SK-N-SH (cell line): ENCODE measurements around the gene HAUS2. TPM values are rescaled to one million over a fixed set of nuclear protein-coding genes. Genes with fewer than 3 reads are reported as not detected.

Experiments
- CTCF ChIA-PET: fragments of 300-600, 350-600 bp; formaldehyde crosslinking; extraction: SDS; loops from one replicate; lab custom pipeline; 2021; lab: Yijun Ruan, JAX
- POLR2A ChIA-PET: fragments of 350-600 bp; sonication (Branson Sonifier 250); formaldehyde crosslinking; extraction: SDS; loops from one replicate; lab custom pipeline; 2020; ENCODE audit warnings: antibody characterized with exemption, inconsistent platforms; lab: Yijun Ruan, JAX
- DNase-seq: peaks from one replicate; pipeline ENCODE4 v3.0.0; 2012
- H2AFZ ChIP-seq: fragments of 200-600 bp; sonication (generic); 2 replicates; pipeline ENCODE4 v1.8.1; 2016; ENCODE audit warnings: antibody characterized with exemption, mild to moderate bottlenecking, low read depth
- H3F3A ChIP-seq: fragments of 200-600 bp; sonication (generic); replicated peaks from 2 replicates; pipeline ENCODE3; 2016; ENCODE audit warnings: antibody characterized with exemption, mild to moderate bottlenecking; ENCODE audit not compliant: insufficient read depth
- H3K27ac ChIP-seq, 2 experiments: fragments of 200-500 bp in 1 of 2; fragments of 200-600 bp in 1 of 2; sonication (Bioruptor generic) in 1 of 2; sonication (generic), shearing (Covaris generic) in 1 of 2; 2 replicates each; pipeline versions ENCODE4 v1.5.1 to v1.6.1; 2014 to 2016; ENCODE audit warnings: low read depth in 2 of 2, inconsistent platforms in 1 of 2, low read length in 1 of 2, mild to moderate bottlenecking in 1 of 2, mixed read lengths in 1 of 2
- H3K27me3 ChIP-seq: fragments of 200-600 bp; sonication (generic), shearing (Covaris generic); 2 replicates; pipeline ENCODE4 v1.6.1; 2016; ENCODE audit warnings: mixed run types; ENCODE audit not compliant: insufficient read depth
- H3K36me3 ChIP-seq, 2 experiments: fragments of 200-500 bp in 1 of 2; fragments of 200-600 bp in 1 of 2; sonication (Bioruptor generic) in 1 of 2; sonication (generic) in 1 of 2; replicated peaks in 1 of 2; 2 replicates each; pipeline versions ENCODE3 to v1.5.1; 2014 to 2016; ENCODE audit warnings: low read length in 1 of 2, mild to moderate bottlenecking in 1 of 2; ENCODE audit not compliant: insufficient read depth in 2 of 2, control insufficient read depth in 1 of 2
- H3K4me1 ChIP-seq, 2 experiments: fragments of 200-500 bp in 1 of 2; fragments of 200-600 bp in 1 of 2; sonication (Bioruptor generic) in 1 of 2; sonication (generic), shearing (Covaris generic) in 1 of 2; 2 replicates each; pipeline versions ENCODE4 v1.5.1 to v1.6.1; 2014 to 2016; ENCODE audit warnings: low read depth in 1 of 2, low read length in 1 of 2, mixed run types in 1 of 2; ENCODE audit not compliant: insufficient read depth in 2 of 2, control insufficient read depth in 1 of 2
- H3K4me2 ChIP-seq: fragments of 200-600 bp; sonication (generic), shearing (Covaris generic); 2 replicates; pipeline ENCODE4 v1.6.1; 2017; ENCODE audit warnings: mixed run types
- H3K4me3 ChIP-seq, 2 experiments: fragments of 200-500 bp in 1 of 2; fragments of 200-600 bp in 1 of 2; sonication (Bioruptor generic) in 1 of 2; sonication (generic), shearing (Covaris generic) in 1 of 2; 2 replicates each; pipeline versions ENCODE4 v1.5.1 to v1.8.1; 2014 to 2016; ENCODE audit warnings: low read depth in 2 of 2, inconsistent platforms in 1 of 2, low read length in 1 of 2, mild to moderate bottlenecking in 1 of 2, mixed read lengths in 1 of 2, moderate library complexity in 1 of 2
- H3K79me2 ChIP-seq: fragments of 200-600 bp; sonication (generic); 2 replicates; pipeline ENCODE4 v1.8.1; 2017; ENCODE audit warnings: mild to moderate bottlenecking; ENCODE audit not compliant: insufficient read depth
- H3K9ac ChIP-seq: fragments of 200-600 bp; sonication (generic); 2 replicates; pipeline ENCODE4 v1.6.1; 2017; ENCODE audit warnings: mixed run types
- H3K9me2 ChIP-seq: fragments of 200-600 bp; sonication (generic); 2 replicates; pipeline ENCODE4 v1.6.1; 2017; ENCODE audit warnings: mixed run types
- H3K9me3 ChIP-seq: fragments of 200-600 bp; sonication (generic); 2 replicates; pipeline ENCODE4 v1.6.1; 2017; ENCODE audit warnings: mixed run types, mild to moderate bottlenecking, moderate library complexity
- H4K20me1 ChIP-seq: fragments of 200-600 bp; sonication (generic); 2 replicates; pipeline ENCODE4 v1.6.1; 2017; ENCODE audit warnings: mild to moderate bottlenecking, mixed run types; ENCODE audit not compliant: insufficient read depth
- CHD2 ChIP-seq: fragments of 150-350 bp; IDR thresholded peaks from 2 replicates; pipeline ENCODE4 v1.6.1; 2018; ENCODE audit warnings: low read length; ENCODE audit not compliant: partially characterized antibody
- ELF1 ChIP-seq: IDR thresholded peaks from 2 replicates; pipeline ENCODE4 v1.4.0; 2012
- FOXJ3 ChIP-seq: sonication (generic); formaldehyde crosslinking; IDR thresholded peaks from 2 replicates; pipeline ENCODE4 v1.5.1; 2020; ENCODE audit warnings: mild to moderate bottlenecking, missing genetic modification reagents
- GABPA ChIP-seq: IDR thresholded peaks from 2 replicates; pipeline ENCODE4 v1.4.0; 2012; ENCODE audit warnings: low read depth, mild to moderate bottlenecking
- JUND ChIP-seq: IDR thresholded peaks from 2 replicates; pipeline ENCODE4 v1.4.0; 2012
- NFIC ChIP-seq: IDR thresholded peaks from 2 replicates; pipeline ENCODE4 v1.4.0; 2012; ENCODE audit warnings: borderline replicate concordance
- NRF1 ChIP-seq: IDR thresholded peaks from 2 replicates; pipeline ENCODE4 v1.6.1; 2012; ENCODE audit warnings: low read depth, mild to moderate bottlenecking, low read length
- RAD21 ChIP-seq: IDR thresholded peaks from 2 replicates; pipeline ENCODE4 v1.6.1; 2012; ENCODE audit warnings: mild to moderate bottlenecking, low read length
- RFX5 ChIP-seq: IDR thresholded peaks from 2 replicates; pipeline ENCODE4 v1.6.1; 2012; ENCODE audit warnings: mild to moderate bottlenecking, improper control_type of control experiment, low read length
- SIN3A ChIP-seq: IDR thresholded peaks from 2 replicates; pipeline ENCODE4 v1.6.1; 2012; ENCODE audit warnings: low read depth, mild to moderate bottlenecking, low read length, moderate library complexity, borderline replicate concordance
- SMC3 ChIP-seq: IDR thresholded peaks from 2 replicates; pipeline ENCODE4 v1.6.1; 2012; ENCODE audit warnings: low read depth, low read length, improper control_type of control experiment
- USF1 ChIP-seq: IDR thresholded peaks from 2 replicates; pipeline ENCODE4 v1.4.0; 2012; ENCODE audit warnings: low read depth, borderline replicate concordance
- USF2 ChIP-seq: fragments of 150-350 bp; IDR thresholded peaks from 2 replicates; pipeline ENCODE4 v1.6.1; 2017; ENCODE audit warnings: antibody characterized with exemption, low read length, low read depth, borderline replicate concordance
- WGBS: methylation state at CpG from one replicate; pipeline ENCODE4 v1.1.6; 2017; ENCODE audit warnings: low lambda C conversion rate; 5-methylcytosine and 5-hydroxymethylcytosine counted together
- polyA plus RNA-seq, 3 experiments: library from polyadenylated mRNA; depleted of rRNA; stranded (reverse); fragments of >200 nt; gene quantifications; 2 replicates each; pipeline ENCODE4 v1.2.3, GENCODE V29; 2012
- TF ChIP-seq, protein P1 (sequence below): IDR thresholded peaks from 2 replicates; pipeline ENCODE4 v1.6.1; 2012; ENCODE audit warnings: mild to moderate bottlenecking, low read depth, low read length, moderate library complexity
- TF ChIP-seq, protein P2 (sequence below): IDR thresholded peaks from 2 replicates; pipeline ENCODE4; 2012
- TF ChIP-seq, protein P3 (sequence below): fragments of 150-350 bp; IDR thresholded peaks from 2 replicates; pipeline ENCODE4 v1.6.1; 2016; ENCODE audit warnings: mild to moderate bottlenecking, low read depth, low read length

The HAUS2 gene
- polyA plus RNA-seq, 1 of the 3 experiments (the other 2 are of a cell fraction), result 9.4 TPM

- no peak overlapping the region for H3K4me2 ChIP-seq
- H3K9me2 ChIP-seq, result no peaks in the 10 kb centered on the region
- H3K27ac ChIP-seq, result no peak overlapping the region
- H3K36me3 ChIP-seq, result peaks cover 0 to 26% of the 10 kb centered on the region in 2 experiments
- H3K9me3 ChIP-seq, result no peaks in the 10 kb centered on the region
- CTCF ChIA-PET, result no interaction called here
- peaks cover 100% of the 10 kb centered on the region for H3K79me2 ChIP-seq
- peaks cover 8% of the 10 kb centered on the region; the same call in 1 of the 2 replicates for H4K20me1 ChIP-seq
- DNase-seq, result no peak
- 90% methylated on average over 3 of the region's 3 CpGs for WGBS
- H3K9ac ChIP-seq, result no peak overlapping the region
- H3K4me1 ChIP-seq, result peaks cover 5 to 14% of the 10 kb centered on the region in 2 experiments; a peak in 3 of 4 replicates
- H2AFZ ChIP-seq, result no peak overlapping the region
- H3F3A ChIP-seq, result peaks cover 14% of the 10 kb centered on the region
- TF ChIP-seq JUND (no peak), NRF1 (no peak), FOXJ3 (no peak), RFX5 (no peak), NFIC (no peak), USF2 (no peak), ELF1 (no peak), SIN3A (no peak), USF1 (no peak), GABPA (no peak), CHD2 (no peak), SMC3 (no peak), RAD21 (no peak)
- TF ChIP-seq, protein P1, sequence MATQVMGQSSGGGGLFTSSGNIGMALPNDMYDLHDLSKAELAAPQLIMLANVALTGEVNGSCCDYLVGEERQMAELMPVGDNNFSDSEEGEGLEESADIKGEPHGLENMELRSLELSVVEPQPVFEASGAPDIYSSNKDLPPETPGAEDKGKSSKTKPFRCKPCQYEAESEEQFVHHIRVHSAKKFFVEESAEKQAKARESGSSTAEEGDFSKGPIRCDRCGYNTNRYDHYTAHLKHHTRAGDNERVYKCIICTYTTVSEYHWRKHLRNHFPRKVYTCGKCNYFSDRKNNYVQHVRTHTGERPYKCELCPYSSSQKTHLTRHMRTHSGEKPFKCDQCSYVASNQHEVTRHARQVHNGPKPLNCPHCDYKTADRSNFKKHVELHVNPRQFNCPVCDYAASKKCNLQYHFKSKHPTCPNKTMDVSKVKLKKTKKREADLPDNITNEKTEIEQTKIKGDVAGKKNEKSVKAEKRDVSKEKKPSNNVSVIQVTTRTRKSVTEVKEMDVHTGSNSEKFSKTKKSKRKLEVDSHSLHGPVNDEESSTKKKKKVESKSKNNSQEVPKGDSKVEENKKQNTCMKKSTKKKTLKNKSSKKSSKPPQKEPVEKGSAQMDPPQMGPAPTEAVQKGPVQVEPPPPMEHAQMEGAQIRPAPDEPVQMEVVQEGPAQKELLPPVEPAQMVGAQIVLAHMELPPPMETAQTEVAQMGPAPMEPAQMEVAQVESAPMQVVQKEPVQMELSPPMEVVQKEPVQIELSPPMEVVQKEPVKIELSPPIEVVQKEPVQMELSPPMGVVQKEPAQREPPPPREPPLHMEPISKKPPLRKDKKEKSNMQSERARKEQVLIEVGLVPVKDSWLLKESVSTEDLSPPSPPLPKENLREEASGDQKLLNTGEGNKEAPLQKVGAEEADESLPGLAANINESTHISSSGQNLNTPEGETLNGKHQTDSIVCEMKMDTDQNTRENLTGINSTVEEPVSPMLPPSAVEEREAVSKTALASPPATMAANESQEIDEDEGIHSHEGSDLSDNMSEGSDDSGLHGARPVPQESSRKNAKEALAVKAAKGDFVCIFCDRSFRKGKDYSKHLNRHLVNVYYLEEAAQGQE, result no peak
- TF ChIP-seq, protein P2, sequence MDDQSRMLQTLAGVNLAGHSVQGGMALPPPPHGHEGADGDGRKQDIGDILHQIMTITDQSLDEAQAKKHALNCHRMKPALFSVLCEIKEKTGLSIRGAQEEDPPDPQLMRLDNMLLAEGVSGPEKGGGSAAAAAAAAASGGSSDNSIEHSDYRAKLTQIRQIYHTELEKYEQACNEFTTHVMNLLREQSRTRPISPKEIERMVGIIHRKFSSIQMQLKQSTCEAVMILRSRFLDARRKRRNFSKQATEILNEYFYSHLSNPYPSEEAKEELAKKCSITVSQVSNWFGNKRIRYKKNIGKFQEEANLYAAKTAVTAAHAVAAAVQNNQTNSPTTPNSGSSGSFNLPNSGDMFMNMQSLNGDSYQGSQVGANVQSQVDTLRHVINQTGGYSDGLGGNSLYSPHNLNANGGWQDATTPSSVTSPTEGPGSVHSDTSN, result no peak
- TF ChIP-seq, protein P3, sequence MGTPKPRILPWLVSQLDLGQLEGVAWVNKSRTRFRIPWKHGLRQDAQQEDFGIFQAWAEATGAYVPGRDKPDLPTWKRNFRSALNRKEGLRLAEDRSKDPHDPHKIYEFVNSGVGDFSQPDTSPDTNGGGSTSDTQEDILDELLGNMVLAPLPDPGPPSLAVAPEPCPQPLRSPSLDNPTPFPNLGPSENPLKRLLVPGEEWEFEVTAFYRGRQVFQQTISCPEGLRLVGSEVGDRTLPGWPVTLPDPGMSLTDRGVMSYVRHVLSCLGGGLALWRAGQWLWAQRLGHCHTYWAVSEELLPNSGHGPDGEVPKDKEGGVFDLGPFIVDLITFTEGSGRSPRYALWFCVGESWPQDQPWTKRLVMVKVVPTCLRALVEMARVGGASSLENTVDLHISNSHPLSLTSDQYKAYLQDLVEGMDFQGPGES, result no peak
- POLR2A ChIA-PET, result no interaction called here
- H3K27me3 ChIP-seq, result no peaks in the 10 kb centered on the region
- no peak overlapping the region for H3K4me3 ChIP-seq
These were observed 44.0 kb upstream of the HAUS2 start for GRCh38 chr15:42504631-42505030.
